PC-9 (cell line): ENCODE data around the gene SELPLG. TPM values are rescaled to one million over a fixed set of nuclear protein-coding genes. Genes with fewer than 3 reads are reported as not detected.

Experiments used
- BruUV-seq: library from RNA; stranded (reverse); fragments of 400-500 nt; replicated peaks from 2 replicates; lab custom pipeline; 2021; lab: Mats Ljungman, UMichigan
- CTCF ChIA-PET: fragments of 300-600 bp; sonication (Branson Sonifier 250); formaldehyde crosslinking; loops from one replicate; lab custom pipeline; 2022; ENCODE audit warnings: antibody characterized with exemption; lab: Charles Lee
- POLR2A ChIA-PET: fragments of 300-600 bp; sonication (Branson Sonifier 250); formaldehyde crosslinking; loops from one replicate; lab custom pipeline; 2022; ENCODE audit warnings: antibody characterized with exemption; ENCODE audit not compliant: unreplicated experiment; lab: Charles Lee
- DNase-seq, 2 experiments: peaks; one replicate each; pipeline versions ENCODE4 v3.0.0 to v3.0.0-alpha.2; 2015 to 2022; ENCODE audit warnings: mixed read lengths in 1 of 2
- H2AFZ ChIP-seq: fragments of 200-600 bp; sonication (generic); 2 replicates; pipeline ENCODE4 v1.8.1; 2017; ENCODE audit warnings: antibody characterized with exemption
- H3F3A ChIP-seq: fragments of 200-600 bp; sonication (generic); 2 replicates; pipeline ENCODE4 v1.8.1; 2017; ENCODE audit warnings: antibody characterized with exemption, mild to moderate bottlenecking, low read depth; ENCODE audit not compliant: insufficient read depth
- H3K27ac ChIP-seq: fragments of 200-600 bp; sonication (generic); 2 replicates; pipeline ENCODE4 v1.6.1; 2016; ENCODE audit warnings: mixed run types
- H3K27me3 ChIP-seq: fragments of 200-600 bp; sonication (generic); 2 replicates; pipeline ENCODE4 v1.6.1; 2016; ENCODE audit warnings: low read depth, mixed run types; ENCODE audit not compliant: insufficient read depth
- H3K36me3 ChIP-seq: fragments of 200-600 bp; sonication (generic); 2 replicates; pipeline ENCODE4 v1.6.1; 2016; ENCODE audit warnings: low read depth, mixed run types
- H3K4me1 ChIP-seq: fragments of 200-600 bp; sonication (generic); replicated peaks from 2 replicates; pipeline ENCODE4 v1.6.1; 2016; ENCODE audit warnings: mixed run types; ENCODE audit not compliant: insufficient read depth
- H3K4me2 ChIP-seq: fragments of 200-600 bp; sonication (generic); 2 replicates; pipeline ENCODE4 v1.6.1; 2017; ENCODE audit warnings: mixed run types
- H3K4me3 ChIP-seq: fragments of 200-600 bp; sonication (generic); 2 replicates; pipeline ENCODE4 v1.6.1; 2016; ENCODE audit warnings: mixed run types
- H3K79me2 ChIP-seq: fragments of 200-600 bp; sonication (generic); 2 replicates; pipeline ENCODE4 v1.6.1; 2017; ENCODE audit warnings: low read depth, mixed run types
- H3K9me2 ChIP-seq: fragments of 200-600 bp; sonication (generic); 2 replicates; pipeline ENCODE4 v1.8.1; 2017; ENCODE audit warnings: mild to moderate bottlenecking; ENCODE audit not compliant: insufficient read depth
- H3K9me3 ChIP-seq: fragments of 200-600 bp; sonication (generic); 2 replicates; pipeline ENCODE4 v1.8.1; 2016; ENCODE audit warnings: low read depth; ENCODE audit not compliant: insufficient read depth
- H4K20me1 ChIP-seq: fragments of 200-600 bp; sonication (generic); 2 replicates; pipeline ENCODE4 v1.8.1; 2017; ENCODE audit not compliant: insufficient read depth
- EZH2 ChIP-seq: fragments of 200-600 bp; sonication (generic); IDR thresholded peaks from 2 replicates; pipeline ENCODE4 v1.8.0; 2017; ENCODE audit warnings: antibody characterized with exemption, low read depth
- intact Hi-C: fragments of 100-400 bp; cut with micrococcal nuclease; formaldehyde crosslinking; loops from one replicate; pipeline ENCODE4 v1.10.0; 2022; ENCODE audit not compliant: unreplicated experiment
- total RNA-seq: library from RNA; stranded (reverse); gene quantifications from 2 replicates; pipeline ENCODE4 v1.2.3, GENCODE V29; 2021
- TF ChIP-seq, protein P1 (sequence below): fragments of 200-600 bp; sonication (generic); conservative IDR thresholded peaks from 2 replicates; pipeline ENCODE4 v1.6.1; 2017; ENCODE audit warnings: mixed run types, antibody characterized with exemption, mild to moderate bottlenecking, moderate library complexity

The SELPLG gene
- total RNA-seq, 1 experiment from 2014 or later = 0.96 TPM

DNA sequence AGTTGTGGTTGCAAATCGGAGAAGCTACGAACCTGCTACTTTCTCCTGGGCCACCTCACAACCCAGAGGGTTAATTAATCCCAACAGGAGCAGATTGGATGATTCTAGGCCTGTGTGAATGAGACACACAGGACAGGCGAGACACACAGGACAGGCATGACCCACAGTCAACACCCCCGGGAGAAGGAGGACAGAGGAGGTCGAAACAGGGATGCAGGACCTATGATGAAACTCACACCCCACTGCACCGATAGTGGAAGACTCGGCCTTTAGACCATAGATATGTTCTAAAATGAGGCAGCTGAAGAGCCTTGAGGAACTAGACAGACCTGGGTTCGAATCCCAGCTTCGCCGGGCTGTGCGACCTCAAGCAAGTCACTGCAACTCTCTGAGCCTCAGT, 47.4 kb downstream of the SELPLG start:
- Histone ChIP-seq H3F3A (no peaks in the 10 kb centered on the region), H3K79me2 (no peaks in the 10 kb centered on the region), H3K4me2 (no peak overlapping the region), H3K27ac (no peak overlapping the region), H3K4me3 (no peak overlapping the region), H3K27me3 (peaks cover 17% of the 10 kb centered on the region; the same call in 1 of the 2 replicates), H2AFZ (no peak overlapping the region), H3K9me2 (no peaks in the 10 kb centered on the region), H4K20me1 (no peaks in the 10 kb centered on the region), H3K36me3 (no peaks in the 10 kb centered on the region), H3K9me3 (no peaks in the 10 kb centered on the region), H3K4me1 (no peaks in the 10 kb centered on the region)
- CTCF ChIA-PET = interaction anchor here (0.6 kb wide), 1 partner anchor 910 kb away, joined by 4 read pairs; no protein-coding TSS in a partner anchor
- no TSS peak for BruUV-seq
- intact Hi-C loops = no loop called here
- TF ChIP-seq, protein P1, sequence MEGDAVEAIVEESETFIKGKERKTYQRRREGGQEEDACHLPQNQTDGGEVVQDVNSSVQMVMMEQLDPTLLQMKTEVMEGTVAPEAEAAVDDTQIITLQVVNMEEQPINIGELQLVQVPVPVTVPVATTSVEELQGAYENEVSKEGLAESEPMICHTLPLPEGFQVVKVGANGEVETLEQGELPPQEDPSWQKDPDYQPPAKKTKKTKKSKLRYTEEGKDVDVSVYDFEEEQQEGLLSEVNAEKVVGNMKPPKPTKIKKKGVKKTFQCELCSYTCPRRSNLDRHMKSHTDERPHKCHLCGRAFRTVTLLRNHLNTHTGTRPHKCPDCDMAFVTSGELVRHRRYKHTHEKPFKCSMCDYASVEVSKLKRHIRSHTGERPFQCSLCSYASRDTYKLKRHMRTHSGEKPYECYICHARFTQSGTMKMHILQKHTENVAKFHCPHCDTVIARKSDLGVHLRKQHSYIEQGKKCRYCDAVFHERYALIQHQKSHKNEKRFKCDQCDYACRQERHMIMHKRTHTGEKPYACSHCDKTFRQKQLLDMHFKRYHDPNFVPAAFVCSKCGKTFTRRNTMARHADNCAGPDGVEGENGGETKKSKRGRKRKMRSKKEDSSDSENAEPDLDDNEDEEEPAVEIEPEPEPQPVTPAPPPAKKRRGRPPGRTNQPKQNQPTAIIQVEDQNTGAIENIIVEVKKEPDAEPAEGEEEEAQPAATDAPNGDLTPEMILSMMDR = no peak
- TF ChIP-seq EZH2 = no peak
- no peak for DNase-seq
- POLR2A ChIA-PET = no interaction called here

DNA sequence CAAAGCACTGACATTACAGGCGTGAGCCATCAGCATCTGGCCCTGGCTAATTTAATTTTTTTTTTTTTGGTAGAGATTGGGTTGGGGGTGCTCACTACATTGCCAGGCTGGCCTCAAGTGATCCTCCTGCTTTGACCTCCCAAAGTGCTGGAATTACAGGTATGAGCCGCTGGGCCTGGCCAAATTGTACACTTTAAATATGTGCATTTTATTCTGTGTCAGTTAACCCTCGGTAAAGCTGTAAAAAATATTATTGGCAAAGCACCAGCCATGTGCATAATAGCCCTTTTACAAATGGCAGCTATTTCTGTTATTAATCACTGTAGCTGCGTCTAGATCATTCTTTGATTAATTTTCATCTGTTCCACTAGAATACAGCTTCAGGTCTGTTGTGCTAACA, 47.8 kb downstream of the SELPLG start:
- intact Hi-C loops = no loop called here

DNA sequence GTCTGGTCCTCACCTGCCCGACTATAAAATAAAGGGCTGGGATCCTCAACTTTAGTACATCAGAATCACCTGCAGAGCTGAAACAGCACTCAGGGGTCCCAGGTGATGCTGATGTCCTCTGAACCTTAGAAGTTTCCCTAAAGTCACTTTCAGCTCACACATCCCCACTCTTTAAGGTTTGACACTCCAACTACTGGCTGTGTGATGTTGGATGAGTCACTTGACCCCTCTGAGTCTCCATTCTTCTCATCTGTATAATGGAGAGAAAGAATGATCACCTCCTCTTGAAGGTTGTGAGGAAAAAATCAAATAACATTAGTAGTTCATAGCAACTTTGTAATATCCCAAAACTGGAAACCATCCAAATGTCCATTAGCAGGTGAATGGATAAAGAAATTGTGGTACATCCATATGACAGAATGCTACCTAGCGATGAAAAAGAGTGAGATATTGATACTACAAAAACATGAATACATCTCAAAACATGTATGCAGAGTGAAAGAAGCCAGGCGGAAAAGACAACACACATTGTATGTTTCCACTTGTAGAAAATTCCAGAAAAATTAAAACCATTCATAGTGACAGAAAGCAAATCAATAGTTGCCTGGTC, 49.1 kb downstream of the SELPLG start:
- Histone ChIP-seq H3F3A (no peaks in the 10 kb centered on the region), H3K27me3 (peaks cover 14% of the 10 kb centered on the region; the same call in 1 of the 2 replicates), H2AFZ (no peak overlapping the region), H3K4me3 (no peak overlapping the region), H3K9me3 (no peaks in the 10 kb centered on the region), H4K20me1 (no peaks in the 10 kb centered on the region), H3K4me1 (no peaks in the 10 kb centered on the region), H3K79me2 (no peaks in the 10 kb centered on the region), H3K36me3 (no peaks in the 10 kb centered on the region), H3K27ac (no peak overlapping the region), H3K9me2 (no peaks in the 10 kb centered on the region), H3K4me2 (no peak overlapping the region)
- DNase-seq = no peak
- ChIA-PET POLR2A (no interaction called here), CTCF (no interaction called here)
- TF ChIP-seq, protein P1 = no peak
- TF ChIP-seq EZH2 = no peak
- intact Hi-C loops = no loop called here
- BruUV-seq = no TSS peak

More for the DNA sequence above, 47.8 kb downstream of the SELPLG start:
- Histone ChIP-seq H3K4me1 (no peaks in the 10 kb centered on the region), H3K9me2 (no peaks in the 10 kb centered on the region), H4K20me1 (no peaks in the 10 kb centered on the region), H3K36me3 (no peaks in the 10 kb centered on the region), H3K27me3 (peaks cover 16% of the 10 kb centered on the region; the same call in 1 of the 2 replicates), H3K4me2 (no peak overlapping the region), H3K79me2 (no peaks in the 10 kb centered on the region), H3K4me3 (no peak overlapping the region), H2AFZ (no peak overlapping the region), H3K27ac (no peak overlapping the region), H3F3A (no peaks in the 10 kb centered on the region), H3K9me3 (no peaks in the 10 kb centered on the region)
- CTCF ChIA-PET = interaction anchor here (0.6 kb wide), 1 partner anchor 910 kb away, joined by 4 read pairs; no protein-coding TSS in a partner anchor
- DNase-seq = no peak
- POLR2A ChIA-PET = no interaction called here
- BruUV-seq = no TSS peak
- TF ChIP-seq, protein P1 = no peak
- TF ChIP-seq EZH2 = no peak
